PC-9 (cell line): ENCODE measurements around the gene CGA.

Experiments used
- CTCF ChIP-seq: fragments of 200-600 bp; sonication (generic); conservative IDR thresholded peaks from 2 replicates; pipeline ENCODE4 v1.6.1; 2017; ENCODE audit warnings: mixed run types, antibody characterized with exemption, mild to moderate bottlenecking, moderate library complexity
- EZH2 ChIP-seq: fragments of 200-600 bp; sonication (generic); IDR thresholded peaks from 2 replicates; pipeline ENCODE4 v1.8.0; 2017; ENCODE audit warnings: antibody characterized with exemption, low read depth

- TF ChIP-seq CTCF (no peak), EZH2 (no peak)
Observed at GRCh38 chr6:87049779-87050178, 45.1 kb downstream of the CGA start.
